IPS-11a (cell line): ENCODE data around the gene SLC7A7.
"Not testable (repeated sequence)": the region's sequence is repeated elsewhere in the genome, so short reads cannot be mapped to it uniquely, and the experiment has no call there.

ENCODE experiments used
- H3K4me3 ChIP-seq: one replicate; pipeline ENCODE4 v1.5.1; 2013; ENCODE audit warnings: low read depth, low read length, control low read depth

SLC7A7 gene

DNA sequence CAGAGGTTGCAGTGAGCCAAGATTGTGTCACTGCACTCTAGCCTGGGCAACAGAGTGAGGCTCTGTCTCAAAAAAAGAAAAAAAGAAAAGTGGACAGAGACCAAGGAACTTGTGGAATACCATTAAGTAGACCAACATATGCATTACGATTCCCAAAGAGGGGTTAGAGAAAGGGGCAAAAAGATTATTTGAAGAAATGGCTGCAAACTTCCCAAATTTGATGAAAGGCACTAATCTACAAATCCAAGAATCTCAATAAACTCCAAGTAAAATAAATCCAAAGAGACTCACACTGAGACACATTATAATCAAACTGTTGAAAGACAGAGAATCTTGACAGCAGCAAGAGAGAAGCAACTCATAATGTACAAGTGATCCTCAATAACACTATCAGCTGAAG is 53.5 kb downstream of the SLC7A7 start:
- no peak overlapping the region for H3K4me3 ChIP-seq

GRCh38 chr14:22757972-22758650 is 57.1 kb downstream of the SLC7A7 start:
- not testable (repeated sequence) for H3K4me3 ChIP-seq

DNA sequence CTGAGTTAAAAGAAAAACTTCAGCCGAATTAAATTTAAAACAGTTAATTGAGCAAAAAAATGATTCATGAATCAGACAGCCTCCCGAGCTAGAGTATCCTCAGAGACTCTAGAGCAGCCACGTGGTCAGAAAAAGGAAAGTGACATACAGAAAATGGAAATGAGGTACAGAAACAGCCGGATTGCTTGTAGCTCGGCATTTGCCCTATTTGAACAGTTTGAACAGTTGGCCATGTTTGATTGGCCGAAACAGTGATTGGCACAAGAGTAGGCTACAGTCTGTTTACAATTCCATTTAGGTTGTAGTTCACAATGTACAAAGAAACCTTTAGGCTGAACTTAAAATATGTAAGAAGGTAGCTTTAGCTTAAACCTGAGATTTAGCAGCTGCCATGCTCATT is 61.6 kb downstream of the SLC7A7 start:
- no peak overlapping the region for H3K4me3 ChIP-seq

- H3K4me3 ChIP-seq: no peak overlapping the region
These were observed 62.8 kb downstream of the SLC7A7 start for GRCh38 chr14:22752422-22752821.

GRCh38 chr14:22748631-22749068 is 66.6 kb downstream of the SLC7A7 start:
- no peak overlapping the region for H3K4me3 ChIP-seq

DNA sequence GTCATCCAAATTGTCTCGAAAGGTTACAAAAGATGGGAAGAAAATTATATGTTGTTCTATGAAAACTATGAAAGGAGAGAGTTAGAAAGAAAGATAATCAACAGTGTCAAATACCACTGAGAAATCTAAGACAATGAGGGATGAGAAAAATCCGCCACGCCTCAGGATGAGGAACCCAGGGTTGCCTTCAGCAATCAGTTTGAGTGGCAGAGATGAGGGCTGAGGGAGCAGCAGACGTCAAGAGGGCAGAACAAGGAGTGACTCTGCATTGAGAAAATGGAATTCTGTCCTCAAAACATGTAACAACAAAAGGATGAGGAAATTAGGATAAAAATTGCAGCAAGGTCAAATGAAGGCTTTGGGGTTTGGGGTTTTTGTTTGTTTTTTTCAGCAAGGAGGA is 67.0 kb downstream of the SLC7A7 start:
- no peak overlapping the region for H3K4me3 ChIP-seq

DNA sequence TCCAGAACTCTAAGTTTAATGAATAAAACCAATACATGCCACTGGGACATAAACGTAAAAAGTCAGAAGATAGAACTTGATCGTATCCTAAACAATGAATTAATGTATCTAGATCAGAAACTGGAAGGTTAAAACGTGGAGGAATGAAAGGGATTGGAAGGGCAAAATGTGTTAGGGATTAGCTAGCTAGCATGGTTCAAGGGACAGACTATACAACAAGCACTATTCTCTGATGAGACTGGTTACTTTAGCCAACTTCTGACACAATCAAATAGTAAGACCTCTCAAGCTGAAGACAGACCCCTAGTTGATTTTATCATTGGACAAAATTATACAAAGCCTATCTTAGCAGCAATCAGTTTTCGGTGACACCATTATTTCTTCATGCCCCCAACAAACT is 67.5 kb downstream of the SLC7A7 start:
- no peak overlapping the region for H3K4me3 ChIP-seq

- H3K4me3 ChIP-seq: no peak overlapping the region
These were observed 75.2 kb downstream of the SLC7A7 start for GRCh38 chr14:22740020-22740419.

DNA sequence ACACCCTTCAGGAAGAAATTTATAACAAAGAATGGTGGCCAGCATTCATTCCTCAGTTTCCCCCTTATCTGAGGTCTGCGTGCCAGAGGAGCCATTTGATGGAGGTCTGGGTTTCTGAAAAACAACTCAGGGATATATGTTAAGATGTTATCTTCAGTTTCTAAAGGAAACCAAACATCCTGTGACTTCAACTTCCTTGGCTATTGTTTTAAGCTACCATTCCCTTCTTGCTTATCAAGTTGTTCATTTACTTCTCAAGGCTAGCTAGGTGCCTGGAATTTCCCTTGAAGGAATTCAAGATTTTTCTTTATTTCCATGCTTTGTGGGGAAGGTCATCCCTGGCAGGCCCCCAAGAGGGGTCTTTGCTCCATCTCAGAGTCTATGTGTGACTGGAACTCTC is 75.8 kb downstream of the SLC7A7 start:
- H3K4me3 ChIP-seq: no peak overlapping the region

GRCh38 chr14:22737052-22737451 is 78.2 kb downstream of the SLC7A7 start:
- H3K4me3 ChIP-seq: no peak overlapping the region

GRCh38 chr14:22736384-22736783 is 78.9 kb downstream of the SLC7A7 start:
- not testable (repeated sequence) for H3K4me3 ChIP-seq

GRCh38 chr14:22735096-22735495 is 80.1 kb downstream of the SLC7A7 start:
- no peak overlapping the region for H3K4me3 ChIP-seq

GRCh38 chr14:22733829-22734228 is 81.4 kb downstream of the SLC7A7 start:
- H3K4me3 ChIP-seq: no peak overlapping the region

- H3K4me3 ChIP-seq: not testable (repeated sequence)
These were observed 83.2 kb downstream of the SLC7A7 start for GRCh38 chr14:22732062-22732461.

DNA sequence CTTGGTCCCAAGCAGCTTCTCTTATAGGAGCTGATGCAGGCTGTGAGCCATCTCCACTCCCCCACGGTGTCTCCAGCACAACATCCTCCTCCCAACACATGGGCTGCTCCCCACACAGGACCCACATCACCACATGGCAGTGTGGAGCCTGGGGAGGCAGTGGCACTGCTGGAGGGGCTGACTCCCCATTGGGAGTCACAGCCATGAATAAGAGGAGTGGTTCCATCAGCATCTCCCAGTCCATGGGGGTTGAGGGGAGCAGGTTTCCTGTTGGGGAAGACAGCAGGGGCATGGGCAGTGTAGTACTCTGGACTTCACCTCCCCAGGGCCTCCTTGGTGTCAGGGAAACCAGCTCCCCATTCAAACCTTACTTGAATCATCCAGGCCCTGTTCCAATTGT is 89.2 kb downstream of the SLC7A7 start:
- no peak overlapping the region for H3K4me3 ChIP-seq

- H3K4me3 ChIP-seq: not testable (repeated sequence)
These were observed 89.9 kb downstream of the SLC7A7 start for GRCh38 chr14:22725374-22725773.

GRCh38 chr14:22724847-22725246 is 90.4 kb downstream of the SLC7A7 start:
- H3K4me3 ChIP-seq: not testable (repeated sequence)

DNA sequence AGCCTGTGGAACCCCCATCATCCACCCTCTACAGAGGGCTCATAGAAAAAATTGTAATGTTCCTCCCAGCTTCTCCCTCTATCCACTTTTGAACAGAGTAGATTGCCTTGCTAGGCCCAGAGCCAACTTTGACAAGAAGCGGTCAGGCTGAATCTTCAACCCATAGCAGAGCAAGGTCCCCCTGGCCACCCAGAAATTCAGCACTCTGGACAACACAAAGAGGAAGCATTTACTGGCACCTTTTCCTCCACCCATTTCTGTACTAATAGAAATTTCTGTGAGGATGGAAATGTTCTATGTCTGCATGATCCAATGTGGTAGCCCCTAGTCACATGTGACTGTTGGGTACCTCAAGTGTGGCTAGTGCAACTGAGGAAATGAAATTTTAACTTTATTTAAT is 91.4 kb downstream of the SLC7A7 start:
- no peak overlapping the region for H3K4me3 ChIP-seq
